Suppressor macrophage treated with lipopolysaccharide for 4 hours (primary cell): ENCODE results near the gene CYBA.
A peak's percentile ranks its signal among the peaks of the same experiment; 100 is the strongest.
"Not testable (repeated sequence)": the region's sequence is repeated elsewhere in the genome, so short reads cannot be mapped to it uniquely, and the experiment has no call there.

Experiments
- DNase-seq: peaks from one replicate; pipeline ENCODE4 v3.0.0-alpha.2; 2020

The CYBA gene

GRCh38 chr16:88609426-88609825 lies 41.4 kb downstream of the CYBA start:
- DNase-seq, result not testable (repeated sequence)

- DNase-seq, result peak; percentile 10
Measured at GRCh38 chr16:88608076-88608475, 42.8 kb downstream of the CYBA start.

GRCh38 chr16:88606148-88606757 lies 44.6 kb downstream of the CYBA start:
- DNase-seq, result no peak

GRCh38 chr16:88605186-88606147 lies 45.4 kb downstream of the CYBA start:
- DNase-seq, result no peak

- DNase-seq, result no peak
Measured at GRCh38 chr16:88602091-88602490, 48.8 kb downstream of the CYBA start.

GRCh38 chr16:88601313-88602036 lies 49.4 kb downstream of the CYBA start:
- no peak for DNase-seq

- no peak for DNase-seq
Measured at GRCh38 chr16:88600539-88600896, 50.3 kb downstream of the CYBA start.

GRCh38 chr16:88599825-88600538 lies 50.9 kb downstream of the CYBA start:
- DNase-seq, result peak; percentile 11

GRCh38 chr16:88599092-88599733 lies 51.6 kb downstream of the CYBA start:
- DNase-seq, result peak; percentile 92

- no peak for DNase-seq
Measured at GRCh38 chr16:88597856-88598491, 52.9 kb downstream of the CYBA start.

GRCh38 chr16:88596483-88596882 lies 54.4 kb downstream of the CYBA start:
- peak; percentile 71 for DNase-seq

- DNase-seq, result no peak
Measured at GRCh38 chr16:88595921-88596320, 54.9 kb downstream of the CYBA start.

- no peak for DNase-seq
Measured at GRCh38 chr16:88595101-88595500, 55.8 kb downstream of the CYBA start.

- no peak for DNase-seq
Measured at GRCh38 chr16:88593910-88594309, 56.9 kb downstream of the CYBA start.

GRCh38 chr16:88593489-88593888 lies 57.4 kb downstream of the CYBA start:
- no peak for DNase-seq
